ENCODE results near the gene SLC35A1.

SLC35A1 gene

DNA sequence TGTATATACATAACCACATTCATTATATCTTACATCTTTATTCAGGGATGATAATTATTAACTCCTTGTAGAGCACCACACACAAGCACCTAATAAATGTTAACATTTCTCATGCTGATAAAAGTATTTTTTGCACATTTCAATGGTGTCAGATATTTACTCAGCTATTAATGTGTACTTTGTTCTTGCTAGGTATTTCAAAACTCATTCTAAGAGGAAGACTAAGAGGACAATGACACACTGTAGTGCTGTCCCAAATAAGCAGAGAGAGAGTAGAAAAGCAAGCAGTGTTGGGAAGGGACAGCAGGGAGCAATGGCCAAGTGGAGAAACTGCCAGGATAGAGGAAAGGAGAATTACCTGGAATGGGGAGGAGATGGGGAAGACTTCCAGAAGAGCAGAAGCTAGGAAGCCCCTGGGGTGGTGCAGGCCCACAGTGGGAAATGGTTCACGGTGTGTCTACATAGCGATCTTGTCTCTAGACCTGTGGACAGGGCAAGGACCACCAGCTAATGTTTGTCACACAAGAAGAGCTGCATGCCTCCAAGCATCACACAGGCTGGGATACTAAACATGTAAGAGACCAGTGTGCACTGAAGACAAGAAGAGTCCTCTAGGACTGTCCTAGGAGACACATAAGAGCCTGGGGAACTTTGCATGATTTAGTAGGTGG is 61.7 kb downstream of the SLC35A1 start:
- no peak for DNase-seq

DNA sequence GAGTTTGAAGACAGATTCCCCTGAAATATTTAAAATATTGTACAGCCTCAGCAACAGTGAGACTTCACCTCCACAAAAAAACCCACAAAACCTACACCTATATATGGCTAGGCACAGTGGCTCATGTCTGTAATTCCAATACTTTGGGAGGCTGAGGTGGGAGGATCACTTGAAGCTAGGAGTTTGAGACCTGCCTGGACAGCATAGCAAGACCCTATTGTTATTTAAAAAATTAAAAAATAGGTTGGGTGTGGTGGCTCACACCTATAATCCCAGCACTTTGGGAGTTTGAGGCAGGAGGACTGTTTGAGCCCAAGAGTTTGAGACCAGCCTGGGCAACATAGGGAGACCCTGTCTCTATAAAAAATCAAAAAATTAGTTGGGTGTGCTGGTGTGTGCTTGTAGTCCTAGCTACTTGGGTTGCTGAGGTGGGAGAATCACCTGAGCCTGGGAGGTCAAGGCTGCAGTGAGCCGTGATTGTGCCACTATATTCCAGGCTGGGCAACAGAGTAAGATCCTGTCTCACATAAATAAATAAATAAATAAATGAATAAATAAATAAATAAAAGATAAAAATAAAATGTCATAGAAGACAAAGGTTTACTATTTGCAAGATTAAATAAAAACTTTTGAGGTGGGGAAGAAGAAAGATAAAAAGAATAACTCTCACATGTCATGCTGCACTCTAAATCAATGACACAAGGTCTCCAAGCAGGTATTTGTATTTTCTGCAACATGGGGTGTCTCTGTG is 65.9 kb downstream of the SLC35A1 start:
- DNase-seq: no peak

DNA sequence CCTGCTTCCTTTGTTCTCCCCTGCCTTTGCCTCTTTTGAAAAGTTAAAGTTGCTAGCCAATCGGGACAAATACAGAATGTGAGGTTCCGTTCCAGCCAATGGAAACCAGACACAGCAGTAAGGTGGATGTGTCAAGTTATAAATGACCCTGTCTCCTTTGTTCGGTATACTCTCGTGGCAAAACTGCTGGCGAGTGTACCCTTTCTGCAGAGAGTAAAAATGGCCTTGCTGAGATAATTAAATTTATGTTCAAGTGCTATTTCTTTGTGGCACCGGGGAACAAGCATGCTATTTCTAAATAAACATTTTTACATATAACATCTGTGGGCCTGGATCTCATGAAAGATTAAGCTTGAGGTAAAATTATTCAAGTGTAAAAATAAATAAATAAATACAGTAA is 66.8 kb downstream of the SLC35A1 start:
- DNase-seq: no peak

DNA sequence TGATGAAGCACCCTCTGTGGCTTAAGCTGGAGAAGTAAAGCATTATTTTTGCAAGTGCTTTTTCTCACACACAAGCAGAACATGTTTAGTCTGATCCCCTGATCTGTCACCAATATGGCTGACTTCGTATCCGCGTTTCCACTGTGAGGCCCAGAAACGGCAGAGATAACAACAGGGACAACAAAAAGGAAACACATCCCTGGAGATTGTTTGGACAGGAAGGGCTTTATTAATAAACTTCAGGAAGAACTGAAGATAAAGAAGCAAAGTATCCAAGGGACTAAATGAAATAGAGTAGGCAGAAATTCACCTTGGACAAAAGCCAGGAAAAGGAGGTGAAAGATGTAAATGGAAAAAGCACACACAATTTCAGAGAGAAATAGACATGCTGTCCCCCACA is 67.8 kb downstream of the SLC35A1 start:
- DNase-seq: no peak

DNA sequence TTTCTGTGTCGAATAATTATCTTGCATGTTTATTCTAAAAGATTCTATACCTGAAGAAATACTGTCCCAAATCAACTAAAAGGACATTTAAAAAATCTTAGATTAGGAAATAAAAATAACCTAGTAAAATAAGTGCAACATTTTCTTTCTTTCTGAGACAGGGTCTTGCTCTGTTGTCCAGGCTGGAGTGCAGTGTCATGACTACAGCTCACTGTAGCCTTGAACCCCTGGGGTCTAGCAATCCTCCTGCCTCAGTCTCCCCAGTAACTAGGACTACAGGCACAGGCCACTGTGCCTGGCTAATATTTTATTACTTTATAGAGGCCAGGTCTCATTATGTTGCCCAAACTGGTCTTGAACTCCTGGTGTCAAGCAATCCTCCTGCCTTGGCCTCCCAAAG is 68.3 kb downstream of the SLC35A1 start:
- DNase-seq: no peak

DNA sequence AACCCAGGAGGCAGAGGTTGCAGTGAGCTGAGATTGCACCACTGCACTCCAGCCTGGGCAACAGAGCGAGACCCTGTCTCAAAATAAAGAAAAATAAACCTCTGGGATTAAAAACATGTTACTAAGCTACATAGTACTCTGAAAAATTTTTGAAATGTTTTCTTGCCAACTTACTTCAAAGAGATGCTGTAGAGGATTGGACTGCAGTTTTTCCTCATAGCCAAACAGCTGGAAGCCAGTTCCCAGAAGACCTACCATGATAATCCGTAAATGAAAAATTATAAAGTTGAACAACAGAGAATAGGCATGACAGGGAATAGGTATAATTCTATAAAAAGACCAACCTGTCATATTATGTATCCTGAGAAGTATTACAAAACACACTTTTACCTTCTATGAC is 69.0 kb downstream of the SLC35A1 start:
- DNase-seq: no peak

DNA sequence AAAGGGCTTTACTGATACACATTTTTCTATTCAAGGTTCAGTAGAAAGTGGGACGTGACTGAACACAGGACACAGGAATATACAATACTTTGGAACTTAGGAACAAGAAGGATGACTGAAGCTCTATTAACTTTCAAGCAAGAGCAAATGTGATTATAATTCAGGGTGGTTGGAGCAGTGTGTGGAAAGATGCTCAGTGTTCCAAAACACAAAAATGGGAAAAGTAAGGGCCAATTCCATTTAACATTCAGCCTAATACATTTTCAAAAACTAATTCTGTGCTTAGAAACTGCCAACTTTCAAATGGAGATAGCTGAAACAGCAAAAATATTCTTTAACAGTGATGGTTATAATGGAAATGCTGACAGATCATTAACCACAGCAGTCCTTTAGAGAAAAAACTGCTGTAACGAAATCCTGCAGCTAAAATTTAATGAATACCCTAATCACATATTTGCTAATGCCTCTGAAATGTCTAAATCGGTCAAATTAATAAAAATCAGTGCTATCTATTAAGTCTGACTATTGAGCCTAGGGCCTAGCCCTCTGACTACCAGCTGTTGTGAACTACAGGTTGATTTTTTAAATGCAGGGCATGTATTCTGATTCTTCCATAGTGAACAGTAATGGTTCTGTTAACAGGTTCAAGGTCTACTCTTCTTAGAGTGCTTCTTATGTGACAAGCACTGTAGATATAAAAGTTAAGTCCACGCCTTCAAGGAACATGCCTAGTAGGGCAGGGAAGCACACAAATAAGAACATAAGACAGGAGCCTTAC is 71.1 kb downstream of the SLC35A1 start:
- DNase-seq: no peak

DNA sequence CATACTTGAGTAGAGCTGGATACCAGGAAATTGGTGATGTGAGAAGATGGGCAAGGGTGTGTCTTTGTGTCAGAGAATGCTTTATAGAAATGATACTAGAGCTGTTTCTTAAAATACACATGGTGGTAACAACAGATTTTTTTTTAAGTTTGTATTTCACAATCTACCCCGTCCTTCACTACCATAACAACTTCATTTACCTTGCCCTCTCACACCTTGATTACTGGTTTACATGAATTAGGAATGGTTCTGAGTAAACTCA is 71.6 kb downstream of the SLC35A1 start:
- DNase-seq: no peak

DNA sequence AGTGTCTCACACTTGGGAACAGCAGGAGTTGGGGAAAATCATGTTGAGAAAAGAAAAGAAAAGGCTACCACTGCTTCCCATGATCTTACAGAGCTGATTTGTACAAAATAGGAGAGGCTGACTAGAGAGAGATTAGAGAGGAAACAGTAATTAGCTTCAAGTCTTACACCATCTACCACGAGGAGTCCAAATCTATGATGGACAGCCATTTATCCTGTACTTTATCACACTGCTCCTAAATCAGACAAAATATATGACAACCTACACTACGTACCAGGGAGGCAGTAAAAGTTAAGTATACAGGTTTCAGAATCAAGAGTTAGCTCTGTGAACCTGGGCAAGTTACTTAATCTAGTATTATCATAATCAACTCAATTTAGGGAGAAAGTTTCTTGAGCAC is 79.0 kb downstream of the SLC35A1 start:
- no peak for DNase-seq

DNA sequence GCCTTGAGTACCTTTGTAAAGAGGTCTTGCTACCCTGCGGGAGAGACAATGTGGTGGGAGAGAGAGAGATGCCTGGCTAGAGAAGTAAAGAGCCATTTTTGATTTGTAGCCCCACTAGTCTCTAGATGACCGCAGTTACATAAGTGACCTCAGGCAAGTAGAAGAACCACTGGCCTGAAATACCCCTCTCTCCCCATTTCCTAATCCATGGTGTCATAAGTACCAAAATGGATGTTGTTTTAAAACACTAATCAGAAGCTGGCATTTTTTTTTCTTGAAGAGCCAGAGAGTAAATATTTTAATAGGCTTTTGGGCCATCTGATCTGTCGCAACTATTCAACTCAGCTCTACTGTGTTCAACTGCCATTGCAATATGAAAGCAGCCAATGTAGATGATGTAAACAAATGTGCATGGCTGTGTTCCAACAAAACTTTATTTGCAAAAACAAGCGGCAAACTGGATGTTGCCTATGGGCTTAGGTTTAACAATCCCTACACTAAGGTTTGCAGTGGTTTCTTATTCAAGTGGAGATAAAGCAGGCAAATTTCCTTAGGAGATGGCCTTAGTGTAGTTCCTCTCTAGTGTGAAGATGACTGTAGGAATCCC is 80.5 kb downstream of the SLC35A1 start:
- no peak for DNase-seq

DNA sequence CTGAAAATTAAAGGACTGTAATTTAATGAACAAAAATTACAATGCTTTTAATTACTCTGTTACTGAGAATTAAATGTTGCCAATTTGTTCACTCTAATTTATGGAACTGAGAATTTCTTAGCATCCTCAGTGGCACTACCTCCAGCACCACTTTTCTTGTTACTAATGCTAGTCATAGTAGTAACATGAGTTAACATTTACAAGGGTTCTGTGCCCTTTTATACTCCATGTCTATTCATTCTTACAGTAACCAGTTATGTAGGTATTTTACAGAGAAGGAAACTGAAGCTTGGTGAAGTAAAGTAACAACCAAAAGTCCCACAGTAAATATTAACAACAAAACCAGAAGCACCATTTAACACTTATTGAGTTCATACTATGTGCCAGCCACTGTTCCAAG is 82.7 kb downstream of the SLC35A1 start:
- DNase-seq: no peak

DNA sequence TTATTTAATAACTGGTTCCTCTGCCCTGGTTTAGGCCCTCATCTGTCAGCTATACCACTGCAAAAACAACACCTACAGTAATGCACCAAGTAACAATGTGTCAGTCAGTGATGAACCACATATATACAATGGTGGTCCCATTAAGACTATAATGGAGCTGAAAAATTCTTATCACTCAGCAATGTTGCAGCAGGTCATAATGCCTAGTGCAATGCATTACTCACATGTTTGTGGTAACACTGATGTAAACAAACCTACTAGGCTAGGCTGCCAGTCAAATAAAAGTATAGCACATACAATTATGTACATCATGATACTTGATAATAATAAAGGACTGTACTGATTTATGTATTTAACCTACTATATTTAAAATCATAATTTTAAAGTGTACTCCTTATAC is 85.7 kb downstream of the SLC35A1 start:
- no peak for DNase-seq

DNA sequence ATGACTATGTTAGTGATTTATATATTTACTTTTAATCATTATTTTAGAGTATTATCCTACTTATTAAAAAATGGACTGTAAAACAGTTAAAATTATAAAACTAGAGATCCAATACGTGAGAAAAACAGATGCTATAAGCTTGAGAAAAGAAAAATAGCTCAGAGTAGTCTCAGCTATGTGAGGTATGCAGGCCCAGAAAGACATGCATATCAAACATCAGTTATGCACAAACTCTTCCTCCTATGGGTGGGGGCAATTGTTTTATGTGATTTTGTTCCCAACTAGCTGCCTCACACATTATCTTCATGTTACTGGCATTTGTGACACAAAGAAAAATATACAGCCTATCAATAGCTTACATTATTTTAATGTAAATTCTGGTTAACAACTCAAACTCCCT is 88.2 kb downstream of the SLC35A1 start:
- DNase-seq: no peak

All from NCI-H187 (cell line).